DND-41 (cell line): ENCODE measurements around the gene ITPR3.

Experiments
- CTCF ChIP-seq: IDR thresholded peaks from 2 replicates; pipeline ENCODE4 v1.5.1; 2012; ENCODE audit warnings: borderline replicate concordance, low read length, moderate library complexity, mild to moderate bottlenecking; ENCODE audit not compliant: poor library complexity, severe bottlenecking; ENCODE audit errors: extremely low read depth
- EZH2 ChIP-seq: IDR thresholded peaks from 3 replicates; pipeline ENCODE4 v1.6.1; 2012; ENCODE audit warnings: borderline replicate concordance, low read depth, mild to moderate bottlenecking, moderate library complexity, low read length, inconsistent platforms; ENCODE audit not compliant: severe bottlenecking

GRCh38 chr6:33673851-33674250 is 52.7 kb downstream of the ITPR3 start:
- TF ChIP-seq CTCF (no peak), EZH2 (no peak)
